HFFc6 (cell line): ENCODE measurements around the gene ERBB4. TPM values are rescaled to one million over a fixed set of nuclear protein-coding genes. Genes with fewer than 3 reads are reported as not detected.

Experiments
- DNase-seq: peaks from one replicate; pipeline ENCODE4 v3.0.0-alpha.2; 2018
- H3K27ac Mint-ChIP-seq: 2 replicates; pipeline ENCODE4 v1.8.0; 2020; ENCODE audit warnings: mild to moderate bottlenecking, mixed read lengths
- H3K27me3 Mint-ChIP-seq: 2 replicates; pipeline ENCODE4 v1.8.0; 2021; ENCODE audit warnings: mild to moderate bottlenecking, moderate library complexity, mixed read lengths; ENCODE audit not compliant: insufficient read depth
- H3K36me3 Mint-ChIP-seq: 2 replicates; pipeline ENCODE4 v1.8.0; 2021; ENCODE audit warnings: low read depth, mixed read lengths
- H3K4me1 Mint-ChIP-seq: 2 replicates; pipeline ENCODE4 v1.8.0; 2020; ENCODE audit warnings: low read depth, mixed read lengths
- H3K4me3 Mint-ChIP-seq: 2 replicates; pipeline ENCODE4 v1.8.0; 2020; ENCODE audit warnings: mild to moderate bottlenecking, moderate library complexity, mixed read lengths
- H3K9me3 Mint-ChIP-seq: 2 replicates; pipeline ENCODE4 v1.8.0; 2020; ENCODE audit warnings: mild to moderate bottlenecking, mixed read lengths
- total RNA-seq, 6 experiments: library from RNA; stranded (reverse); fragmentation: NEBNext Ultra II Directional; extraction: Animal tissue kit (Norgen Biotek cat#: 25700); gene quantifications; 2 replicates in 1 of 6; 3 replicates in 5 of 6; pipeline ENCODE4 v1.2.3, GENCODE V29; 2021
- TF ChIP-seq, protein P1 (sequence below): fragments of 200-600 bp; sonication (generic); IDR thresholded peaks from 2 replicates; pipeline ENCODE4 v1.5.0; 2021; ENCODE audit warnings: antibody characterized with exemption, mild to moderate bottlenecking

ERBB4 gene
- total RNA-seq, 6 experiments from 2014 or later: not detected

DNA sequence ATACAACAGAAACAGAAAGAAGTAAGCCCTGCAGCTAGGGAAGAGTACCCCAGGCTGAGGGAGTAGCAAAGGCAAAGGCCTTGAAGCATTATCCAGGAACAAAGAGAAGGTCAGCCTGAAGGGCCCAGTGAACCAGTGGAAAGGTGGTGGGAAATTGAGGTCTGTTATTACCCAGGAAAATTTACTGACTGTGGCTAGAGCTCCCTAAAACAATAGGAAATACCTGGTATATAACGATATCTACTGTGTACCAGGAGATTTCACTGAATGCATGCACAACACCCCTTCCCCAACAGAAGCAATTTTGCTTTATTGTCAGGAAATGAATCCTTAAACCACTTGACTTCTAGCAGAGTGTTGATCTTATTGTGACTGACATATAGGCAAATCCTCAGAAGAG is 365.3 kb downstream of the ERBB4 start:
- DNase-seq: no peak
- TF ChIP-seq, protein P1, sequence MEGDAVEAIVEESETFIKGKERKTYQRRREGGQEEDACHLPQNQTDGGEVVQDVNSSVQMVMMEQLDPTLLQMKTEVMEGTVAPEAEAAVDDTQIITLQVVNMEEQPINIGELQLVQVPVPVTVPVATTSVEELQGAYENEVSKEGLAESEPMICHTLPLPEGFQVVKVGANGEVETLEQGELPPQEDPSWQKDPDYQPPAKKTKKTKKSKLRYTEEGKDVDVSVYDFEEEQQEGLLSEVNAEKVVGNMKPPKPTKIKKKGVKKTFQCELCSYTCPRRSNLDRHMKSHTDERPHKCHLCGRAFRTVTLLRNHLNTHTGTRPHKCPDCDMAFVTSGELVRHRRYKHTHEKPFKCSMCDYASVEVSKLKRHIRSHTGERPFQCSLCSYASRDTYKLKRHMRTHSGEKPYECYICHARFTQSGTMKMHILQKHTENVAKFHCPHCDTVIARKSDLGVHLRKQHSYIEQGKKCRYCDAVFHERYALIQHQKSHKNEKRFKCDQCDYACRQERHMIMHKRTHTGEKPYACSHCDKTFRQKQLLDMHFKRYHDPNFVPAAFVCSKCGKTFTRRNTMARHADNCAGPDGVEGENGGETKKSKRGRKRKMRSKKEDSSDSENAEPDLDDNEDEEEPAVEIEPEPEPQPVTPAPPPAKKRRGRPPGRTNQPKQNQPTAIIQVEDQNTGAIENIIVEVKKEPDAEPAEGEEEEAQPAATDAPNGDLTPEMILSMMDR: no peak
- Mint-ChIP-seq H3K4me3 (no peak overlapping the region), H3K9me3 (peaks cover 19% of the 10 kb centered on the region), H3K4me1 (no peaks in the 10 kb centered on the region), H3K27ac (no peak overlapping the region), H3K27me3 (no peaks in the 10 kb centered on the region; the same call in 1 of the 2 replicates), H3K36me3 (peaks cover 5% of the 10 kb centered on the region; the same call in 1 of the 2 replicates)

DNA sequence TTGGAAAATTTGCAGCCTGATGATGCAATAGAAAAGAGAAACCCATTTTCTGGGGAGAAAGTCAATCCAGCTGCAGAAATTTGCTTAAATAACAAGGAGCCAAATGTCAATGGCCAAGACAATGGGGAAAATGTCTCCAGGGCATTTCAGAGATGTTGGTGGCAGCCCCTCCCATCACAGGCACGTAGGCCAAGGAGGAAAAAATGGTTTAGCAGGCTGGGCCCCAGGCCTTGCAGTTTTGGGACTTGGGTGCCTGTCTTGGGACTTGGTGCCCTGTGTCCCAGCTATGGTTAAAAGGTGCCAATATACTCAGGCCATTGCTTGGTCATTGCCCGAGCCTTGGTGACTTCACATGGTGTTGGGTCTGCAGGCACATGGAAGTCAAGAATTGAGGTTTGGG is 368.2 kb downstream of the ERBB4 start:
- peaks cover 5% of the 10 kb centered on the region; the same call in 1 of the 2 replicates for H3K36me3 Mint-ChIP-seq
- TF ChIP-seq, protein P1: no peak

DNA sequence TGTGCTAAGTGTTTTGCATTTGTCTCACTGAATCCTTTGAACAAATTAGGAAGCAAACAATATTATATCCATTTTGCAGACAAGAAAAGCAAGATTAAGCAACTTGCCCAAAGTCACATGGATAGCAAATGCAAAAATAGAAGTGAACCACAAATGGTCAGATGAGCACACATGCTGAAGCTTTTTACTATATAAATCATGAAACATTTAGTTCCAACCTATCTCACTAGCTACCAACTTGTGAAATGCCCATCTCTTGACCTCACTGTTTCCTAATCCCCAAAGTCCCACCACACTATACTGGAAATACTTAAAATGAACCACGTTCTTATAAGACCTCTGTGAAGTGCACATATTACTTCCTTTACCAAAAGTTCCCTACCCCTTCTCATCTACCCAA is 380.5 kb downstream of the ERBB4 start:
- peaks cover 6% of the 10 kb centered on the region; the same call in 1 of the 2 replicates for H3K4me1 Mint-ChIP-seq
- H3K27me3 Mint-ChIP-seq: no peaks in the 10 kb centered on the region
- no peaks in the 10 kb centered on the region for H3K36me3 Mint-ChIP-seq
- H3K27ac Mint-ChIP-seq: no peak overlapping the region
- H3K9me3 Mint-ChIP-seq: no peaks in the 10 kb centered on the region
- no peak for DNase-seq
- TF ChIP-seq, protein P1: no peak
- H3K4me3 Mint-ChIP-seq: no peak overlapping the region

More for the DNA sequence above, 368.2 kb downstream of the ERBB4 start:
- Mint-ChIP-seq H3K27ac (no peak overlapping the region), H3K4me3 (no peak overlapping the region), H3K9me3 (peaks cover 19% of the 10 kb centered on the region), H3K27me3 (no peaks in the 10 kb centered on the region; the same call in 1 of the 2 replicates), H3K4me1 (no peaks in the 10 kb centered on the region)
- DNase-seq: no peak

DNA sequence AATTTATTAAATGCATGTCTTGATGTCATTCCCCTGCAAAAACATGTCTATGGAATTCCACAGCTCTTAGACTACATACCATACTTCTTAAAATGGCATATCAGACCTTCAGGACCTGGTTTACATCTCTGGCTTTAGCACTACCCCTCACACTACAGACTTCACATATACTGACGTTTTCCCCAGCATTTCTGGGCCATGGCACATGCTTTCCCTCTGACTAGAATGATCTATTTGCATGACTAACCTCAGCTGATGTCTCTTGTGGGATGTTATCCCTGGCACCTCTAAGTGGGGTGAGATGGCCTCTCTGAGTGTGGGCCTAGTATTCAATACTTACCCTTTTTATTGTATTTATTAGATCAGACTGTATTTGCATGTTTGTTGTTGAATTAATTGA is 381.6 kb downstream of the ERBB4 start:
- H3K27ac Mint-ChIP-seq: no peak overlapping the region
- no peaks in the 10 kb centered on the region for H3K9me3 Mint-ChIP-seq
- TF ChIP-seq, protein P1: no peak
- H3K36me3 Mint-ChIP-seq: no peaks in the 10 kb centered on the region
- H3K4me1 Mint-ChIP-seq: peaks cover 6% of the 10 kb centered on the region; the same call in 1 of the 2 replicates
- H3K27me3 Mint-ChIP-seq: no peaks in the 10 kb centered on the region
- H3K4me3 Mint-ChIP-seq: no peak overlapping the region
- no peak for DNase-seq

DNA sequence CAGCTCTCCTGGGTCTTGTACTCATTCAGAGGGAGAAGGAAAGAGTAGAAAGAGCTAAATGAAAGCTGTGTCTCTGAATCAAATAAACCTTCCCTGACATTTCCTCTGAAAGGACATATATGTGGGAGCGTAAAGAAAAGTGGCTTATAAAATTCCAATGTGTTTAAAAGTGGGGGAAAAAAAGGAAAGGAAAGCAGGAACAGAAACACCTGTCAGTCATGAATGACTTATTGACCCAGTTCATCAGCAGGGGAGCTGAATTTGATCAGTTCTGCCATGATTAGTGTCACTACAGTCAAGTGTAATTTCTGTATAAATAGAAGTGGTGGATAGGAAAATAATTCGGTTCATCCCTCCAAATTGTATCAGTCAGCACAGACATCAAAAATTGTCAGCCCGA is 382.5 kb downstream of the ERBB4 start:
- no peak overlapping the region for H3K27ac Mint-ChIP-seq
- H3K4me1 Mint-ChIP-seq: peaks cover 6% of the 10 kb centered on the region; the same call in 1 of the 2 replicates
- no peak overlapping the region for H3K4me3 Mint-ChIP-seq
- H3K9me3 Mint-ChIP-seq: no peaks in the 10 kb centered on the region
- no peaks in the 10 kb centered on the region for H3K27me3 Mint-ChIP-seq
- TF ChIP-seq, protein P1: no peak
- no peaks in the 10 kb centered on the region for H3K36me3 Mint-ChIP-seq
- no peak for DNase-seq

DNA sequence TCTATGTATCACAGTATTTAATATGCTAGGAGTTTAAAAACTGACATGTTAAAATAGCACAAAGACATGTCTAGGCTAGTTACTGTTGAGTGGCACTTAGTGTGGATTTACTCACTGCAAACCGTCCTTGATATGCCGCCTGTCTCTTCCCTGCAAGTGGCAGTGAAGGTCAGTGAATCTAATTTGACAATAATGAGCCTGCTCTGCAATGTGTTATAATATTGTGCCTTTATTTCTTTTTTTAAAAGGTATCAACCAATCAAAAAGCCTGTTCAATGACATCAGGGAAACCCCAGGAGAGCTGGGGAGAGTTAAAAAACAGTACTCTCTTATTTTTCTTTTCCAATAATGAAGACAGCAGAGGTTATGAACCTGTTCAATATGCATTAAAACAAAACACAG is 384.1 kb downstream of the ERBB4 start:
- Mint-ChIP-seq H3K27ac (no peak overlapping the region), H3K4me3 (no peak overlapping the region), H3K9me3 (no peaks in the 10 kb centered on the region), H3K4me1 (peaks cover 6% of the 10 kb centered on the region; the same call in 1 of the 2 replicates), H3K27me3 (no peaks in the 10 kb centered on the region), H3K36me3 (no peaks in the 10 kb centered on the region)
- TF ChIP-seq, protein P1: no peak
- no peak for DNase-seq
